IMR-90 (cell line): ENCODE data around the gene PLA2G4C. TPM values are rescaled to one million over a fixed set of nuclear protein-coding genes. Genes with fewer than 3 reads are reported as not detected.

Experiments used
- ATAC-seq: fragments of 200-7000 bp; cut with Tn5 transposase; 2 replicates; pipeline ENCODE4 v1.9.1; 2020; ENCODE audit warnings: low read depth, mild to moderate bottlenecking, moderate library complexity
- BruUV-seq: library from RNA; stranded (reverse); fragments of 400-500 nt; replicated peaks from 2 replicates; lab custom pipeline; 2021; lab: Mats Ljungman, UMichigan
- CTCF ChIA-PET: fragments of 300-600 bp; formaldehyde crosslinking; extraction: SDS; loops from one replicate; lab custom pipeline; 2021; ENCODE audit warnings: antibody characterized with exemption; lab: Yijun Ruan, JAX
- POLR2A ChIA-PET: fragments of 300-600 bp; sonication (Branson Sonifier 250); formaldehyde crosslinking; loops from one replicate; lab custom pipeline; 2022; ENCODE audit warnings: antibody characterized with exemption; ENCODE audit not compliant: unreplicated experiment; lab: Charles Lee
- DNase-seq: peaks from one replicate; pipeline ENCODE4 v3.0.0; 2013
- H2AFZ ChIP-seq: replicated peaks from 2 replicates; pipeline ENCODE3; 2013; ENCODE audit warnings: low read length, mild to moderate bottlenecking; ENCODE audit not compliant: poor library complexity
- H2AK5ac ChIP-seq: 2 replicates; pipeline ENCODE4 v1.6.1; 2013; ENCODE audit warnings: low read depth, low read length, inconsistent platforms
- H2AK9ac ChIP-seq: replicated peaks from 2 replicates; pipeline ENCODE3; 2013; ENCODE audit warnings: mild to moderate bottlenecking, low read depth, low read length, moderate library complexity; ENCODE audit not compliant: poor library complexity
- H2BK120ac ChIP-seq: 2 replicates; pipeline ENCODE4 v1.6.1; 2013; ENCODE audit warnings: low read depth, low read length, inconsistent platforms
- H2BK15ac ChIP-seq: 3 replicates; pipeline ENCODE4 v1.6.1; 2013; ENCODE audit warnings: low read depth, low read length, inconsistent platforms
- H2BK20ac ChIP-seq: 2 replicates; pipeline ENCODE4 v1.6.1; 2013; ENCODE audit warnings: low read depth, mild to moderate bottlenecking, inconsistent platforms, low read length, moderate library complexity
- H2BK5ac ChIP-seq: 2 replicates; pipeline ENCODE4 v1.6.1; 2013; ENCODE audit warnings: mild to moderate bottlenecking, low read depth, low read length, inconsistent platforms; ENCODE audit not compliant: poor library complexity, severe bottlenecking
- H3K14ac ChIP-seq: replicated peaks from 2 replicates; pipeline ENCODE4 v1.6.1; 2013; ENCODE audit warnings: low read depth, low read length, inconsistent platforms
- H3K18ac ChIP-seq: 2 replicates; pipeline ENCODE4 v1.6.1; 2013; ENCODE audit warnings: low read depth, low read length, control low read depth
- H3K23ac ChIP-seq: 2 replicates; pipeline ENCODE4 v1.6.1; 2013; ENCODE audit warnings: low read depth, low read length, inconsistent platforms
- H3K27ac ChIP-seq: 2 replicates; pipeline ENCODE4 v1.5.1; 2013; ENCODE audit warnings: mild to moderate bottlenecking, control low read depth, low read length; ENCODE audit not compliant: insufficient read depth
- H3K27me3 ChIP-seq: 2 replicates; pipeline ENCODE4 v1.6.1; 2013; ENCODE audit warnings: low read length; ENCODE audit not compliant: control insufficient read depth, insufficient read depth
- H3K36me3 ChIP-seq: 2 replicates; pipeline ENCODE4 v1.6.1; 2013; ENCODE audit warnings: low read length, mixed read lengths; ENCODE audit not compliant: control insufficient read depth, insufficient read depth
- H3K4ac ChIP-seq: 2 replicates; pipeline ENCODE4 v1.6.1; 2013; ENCODE audit warnings: low read depth, low read length, inconsistent platforms
- H3K4me1 ChIP-seq: 2 replicates; pipeline ENCODE4 v1.6.1; 2013; ENCODE audit warnings: low read length, mixed read lengths; ENCODE audit not compliant: control insufficient read depth, insufficient read depth
- H3K4me2 ChIP-seq: 2 replicates; pipeline ENCODE4 v1.6.1; 2013; ENCODE audit warnings: low read depth, mild to moderate bottlenecking, control low read depth, low read length, moderate library complexity
- H3K4me3 ChIP-seq: 2 replicates; pipeline ENCODE4 v1.5.1; 2013; ENCODE audit warnings: low read depth, mild to moderate bottlenecking, control low read depth, low read length, moderate library complexity; ENCODE audit not compliant: insufficient read depth
- H3K56ac ChIP-seq: 2 replicates; pipeline ENCODE4 v1.6.1; 2013; ENCODE audit warnings: low read length, inconsistent platforms; ENCODE audit not compliant: insufficient read depth; ENCODE audit errors: extremely low read depth
- H3K79me1 ChIP-seq, 2 experiments: 2 replicates each; pipeline ENCODE4 v1.6.1; 2013; ENCODE audit warnings: low read length in 2 of 2, inconsistent platforms in 1 of 2, low read depth in 1 of 2
- H3K9ac ChIP-seq: 2 replicates; pipeline ENCODE4 v1.6.1; 2013; ENCODE audit warnings: low read depth, low read length, control low read depth
- H3K9me1 ChIP-seq: 2 replicates; pipeline ENCODE4 v1.6.1; 2013; ENCODE audit warnings: low read length, inconsistent platforms; ENCODE audit not compliant: insufficient read depth
- H3K9me3 ChIP-seq: 2 replicates; pipeline ENCODE4 v1.6.1; 2013; ENCODE audit warnings: low read length; ENCODE audit not compliant: control insufficient read depth, insufficient read depth
- H4K20me1 ChIP-seq: 2 replicates; pipeline ENCODE4 v1.6.1; 2013; ENCODE audit warnings: low read length, inconsistent platforms; ENCODE audit not compliant: insufficient read depth
- H4K5ac ChIP-seq: 2 replicates; pipeline ENCODE4 v1.6.1; 2013; ENCODE audit warnings: mild to moderate bottlenecking, low read depth, low read length, control low read depth
- H4K8ac ChIP-seq, 2 experiments: 2 replicates each; pipeline ENCODE4 v1.6.1; 2013; ENCODE audit warnings: low read depth in 2 of 2, low read length in 2 of 2, control low read depth in 1 of 2, inconsistent platforms in 1 of 2
- H4K91ac ChIP-seq: 2 replicates; pipeline ENCODE4 v1.6.1; 2013; ENCODE audit warnings: low read depth, low read length, inconsistent platforms; ENCODE audit not compliant: insufficient read depth
- BHLHE40 ChIP-seq: fragments of 150-350 bp; IDR thresholded peaks from 2 replicates; pipeline ENCODE4 v1.6.1; 2016; ENCODE audit warnings: mild to moderate bottlenecking, low read depth, low read length
- CEBPB ChIP-seq: IDR thresholded peaks from 2 replicates; pipeline ENCODE4 v1.6.1; 2012; ENCODE audit warnings: low read depth, low read length, improper control_type of control experiment
- CHD1 ChIP-seq: IDR thresholded peaks from 2 replicates; pipeline ENCODE4 v1.6.1; 2012; ENCODE audit warnings: low read depth, low read length, improper control_type of control experiment
- MAZ ChIP-seq: IDR thresholded peaks from 2 replicates; pipeline ENCODE4 v1.6.1; 2012; ENCODE audit warnings: low read depth, mild to moderate bottlenecking, low read length, improper control_type of control experiment, moderate library complexity, borderline replicate concordance
- MXI1 ChIP-seq: IDR thresholded peaks from 2 replicates; pipeline ENCODE4 v1.6.1; 2012; ENCODE audit warnings: low read depth, mild to moderate bottlenecking, low read length, moderate library complexity, borderline replicate concordance
- RCOR1 ChIP-seq: IDR thresholded peaks from 2 replicates; pipeline ENCODE4 v1.6.1; 2012; ENCODE audit warnings: mild to moderate bottlenecking, low read length, improper control_type of control experiment; ENCODE audit not compliant: insufficient replicate concordance
- RFX5 ChIP-seq: IDR thresholded peaks from 2 replicates; pipeline ENCODE4 v1.8.0; 2012; ENCODE audit warnings: low read depth, mild to moderate bottlenecking, low read length, moderate library complexity
- USF2 ChIP-seq: fragments of 150-350 bp; IDR thresholded peaks from 2 replicates; pipeline ENCODE4 v1.6.1; 2017; ENCODE audit warnings: mild to moderate bottlenecking, antibody characterized with exemption, low read length, low read depth
- WGBS, 2 experiments: methylation state at CpG; one replicate each; pipeline versions ENCODE4 v1.1.5 to v1.1.7; 2013; ENCODE audit warnings: missing lambda C conversion rate in 2 of 2; ENCODE audit not compliant: insufficient read length in 1 of 2; ENCODE audit errors: extremely low coverage in 2 of 2; 5-methylcytosine and 5-hydroxymethylcytosine counted together
- dilution Hi-C: fragments of 300-500 bp; cut with HindIII; formaldehyde crosslinking; loops from one replicate; pipeline ENCODE4 v1.14.3; 2018; ENCODE audit warnings: low sequenced_read_pairs; ENCODE audit not compliant: unreplicated experiment
- in situ Hi-C: fragments of 300-500 bp; cut with MboI; formaldehyde crosslinking; loops from 3 replicates; pipeline ENCODE4 v1.14.3; 2019; ENCODE audit warnings: low sequenced_read_pairs, inconsistent platforms, mixed read lengths
- intact Hi-C: fragments of 100-400 bp; cut with micrococcal nuclease; formaldehyde crosslinking; loops from 2 replicates; pipeline ENCODE4 v1.10.0; 2022
- polyA plus RNA-seq, 3 experiments: library from polyadenylated mRNA; depleted of rRNA; stranded (reverse); fragments of >200 nt; gene quantifications; 2 replicates each; pipeline ENCODE4 v1.2.3, GENCODE V29; 2012; ENCODE audit warnings: low replicate concordance in 1 of 3
- total RNA-seq: library from RNA; depleted of rRNA; stranded (reverse); fragments of >200 nt; gene quantifications from 2 replicates; pipeline ENCODE4 v1.2.3, GENCODE V29; 2012

The PLA2G4C gene
- total and polyA plus RNA-seq, 2 of the 4 experiments (the other 2 are of a cell fraction) = 4.3 to 5.7 TPM

GRCh38 chr19:48053076-48053475 is 57.5 kb downstream of the PLA2G4C start:
- no peaks in the 10 kb centered on the region for H3K4me1 ChIP-seq
- H3K23ac ChIP-seq = no peak overlapping the region
- no CpG with 5 or more reads among the region's 5 CpGs for WGBS, 2 experiments
- intact Hi-C loops (no loop called here), dilution Hi-C loops (no loop called here), in situ Hi-C loops (no loop called here)
- H3K14ac ChIP-seq = no peak overlapping the region
- no peaks in the 10 kb centered on the region for H3K36me3 ChIP-seq
- H3K56ac ChIP-seq = no peak overlapping the region
- H3K9me1 ChIP-seq = no peaks in the 10 kb centered on the region
- H3K4me2 ChIP-seq = no peak overlapping the region
- TF ChIP-seq BHLHE40 = no peak
- TF ChIP-seq CHD1 = no peak
- TF ChIP-seq RFX5 = no peak
- no peak for TF ChIP-seq USF2
- TF ChIP-seq CEBPB = no peak
- TF ChIP-seq RCOR1 = no peak
- no peak for TF ChIP-seq MXI1
- no peak for TF ChIP-seq MAZ
- no peak overlapping the region for H3K9ac ChIP-seq
- H2BK5ac ChIP-seq = no peak overlapping the region
- CTCF ChIA-PET = no interaction called here
- no peaks in the 10 kb centered on the region; the same call in 1 of the 2 replicates for H4K20me1 ChIP-seq
- no peak overlapping the region for H3K18ac ChIP-seq
- H3K27ac ChIP-seq = no peak overlapping the region
- H2BK20ac ChIP-seq = no peak overlapping the region
- no peak overlapping the region for H2AFZ ChIP-seq
- H4K8ac ChIP-seq = no peak overlapping the region
- no peak overlapping the region for H4K91ac ChIP-seq
- ATAC-seq = no peak
- H2AK5ac ChIP-seq = no peak overlapping the region
- H3K4ac ChIP-seq = no peak overlapping the region
- H3K4me3 ChIP-seq = no peak overlapping the region
- no peak overlapping the region for H2BK120ac ChIP-seq
- POLR2A ChIA-PET = no interaction called here
- H2BK15ac ChIP-seq = no peak overlapping the region
- H3K9me3 ChIP-seq = no peaks in the 10 kb centered on the region
- no peaks in the 10 kb centered on the region for H3K79me1 ChIP-seq
- no peak overlapping the region for H2AK9ac ChIP-seq
- DNase-seq = no peak
- no TSS peak for BruUV-seq
- H3K27me3 ChIP-seq = no peaks in the 10 kb centered on the region; the same call in 1 of the 2 replicates
- H4K5ac ChIP-seq = no peak overlapping the region
